ENCODE measurements around the gene HECW1.

- TF ChIP-seq CTCF (IDR thresholded peaks at IDR 0.05 in 4 of 5, conservative IDR thresholded peaks at IDR 0.05 in 1 of 5) (no peak), POLR2A (IDR thresholded peaks at IDR 0.05) (no peak)
Observed at GRCh38 chr7:43575506-43575905, 463.1 kb downstream of the HECW1 start.
